ENCODE data around the gene FMNL2.

Gene FMNL2

GRCh38 chr2:152566728-152567069 is 231.7 kb downstream of the FMNL2 start:
- TF ChIP-seq EZH2 (IDR thresholded peaks at IDR 0.05; ENCODE audit: borderline replicate concordance, low read depth, low read length, severe bottlenecking) (no peak), CTCF (IDR thresholded peaks at IDR 0.05; ENCODE audit: borderline replicate concordance, extremely low read depth, low read length, poor library complexity, severe bottlenecking) (no peak)
- Histone ChIP-seq H3K27me3 (ENCODE audit: insufficient read depth, low read length, poor library complexity) (no peaks in the 10 kb centered on the region), H3K27ac (ENCODE audit: low read length) (no peak overlapping the region), H3K4me1 (ENCODE audit: insufficient read depth, low read length) (no peaks in the 10 kb centered on the region), H2AFZ (ENCODE audit: low read depth, low read length) (no peak overlapping the region), H4K20me1 (ENCODE audit: insufficient read depth, low read length) (no peaks in the 10 kb centered on the region), H3K36me3 (ENCODE audit: insufficient read depth, low read length) (no peaks in the 10 kb centered on the region), H3K9ac (ENCODE audit: low read depth, low read length) (no peak overlapping the region), H3K4me2 (ENCODE audit: insufficient read depth, low read length) (no peak overlapping the region), H3K79me2 (ENCODE audit: insufficient read depth, low read length) (no peaks in the 10 kb centered on the region), H3K9me3 (ENCODE audit: insufficient read depth, low read length, severe bottlenecking) (no peaks in the 10 kb centered on the region), H3K4me3 (ENCODE audit: low read depth in 1 of 2, low read length in 2 of 2) (no peak overlapping the region)
- no peak for DNase-seq
- no peak for ATAC-seq (ENCODE audit: insufficient read depth, low read depth)

- Histone ChIP-seq H3K4me1 (ENCODE audit: insufficient read depth, low read length) (no peaks in the 10 kb centered on the region), H3K36me3 (ENCODE audit: insufficient read depth, low read length) (no peaks in the 10 kb centered on the region), H3K9ac (ENCODE audit: low read depth, low read length) (no peak overlapping the region), H3K4me3 (ENCODE audit: low read depth in 1 of 2, low read length in 2 of 2) (no peak overlapping the region), H3K27me3 (ENCODE audit: insufficient read depth, low read length, poor library complexity) (no peaks in the 10 kb centered on the region), H3K4me2 (ENCODE audit: insufficient read depth, low read length) (no peak overlapping the region), H3K9me3 (ENCODE audit: insufficient read depth, low read length, severe bottlenecking) (no peaks in the 10 kb centered on the region), H4K20me1 (ENCODE audit: insufficient read depth, low read length) (no peaks in the 10 kb centered on the region), H2AFZ (ENCODE audit: low read depth, low read length) (no peak overlapping the region), H3K79me2 (ENCODE audit: insufficient read depth, low read length) (no peaks in the 10 kb centered on the region), H3K27ac (ENCODE audit: low read length) (no peak overlapping the region)
- no peak for ATAC-seq (ENCODE audit: insufficient read depth, low read depth)
- TF ChIP-seq EZH2 (IDR thresholded peaks at IDR 0.05; ENCODE audit: borderline replicate concordance, low read depth, low read length, severe bottlenecking): no peak
- TF ChIP-seq CTCF (IDR thresholded peaks at IDR 0.05; ENCODE audit: borderline replicate concordance, extremely low read depth, low read length, poor library complexity, severe bottlenecking): no peak
- no peak for DNase-seq
Measured at GRCh38 chr2:152568531-152568930, 233.6 kb downstream of the FMNL2 start.

GRCh38 chr2:152569186-152569585 is 234.2 kb downstream of the FMNL2 start:
- no peak for TF ChIP-seq CTCF (IDR thresholded peaks at IDR 0.05; ENCODE audit: borderline replicate concordance, extremely low read depth, low read length, poor library complexity, severe bottlenecking)
- TF ChIP-seq EZH2 (IDR thresholded peaks at IDR 0.05; ENCODE audit: borderline replicate concordance, low read depth, low read length, severe bottlenecking): no peak
- H3K27ac ChIP-seq (ENCODE audit: low read length): no peak overlapping the region
- no peak overlapping the region for H3K9ac ChIP-seq (ENCODE audit: low read depth, low read length)
- H3K4me2 ChIP-seq (ENCODE audit: insufficient read depth, low read length): no peak overlapping the region
- H2AFZ ChIP-seq (ENCODE audit: low read depth, low read length): no peak overlapping the region
- no peaks in the 10 kb centered on the region for H4K20me1 ChIP-seq (ENCODE audit: insufficient read depth, low read length)
- DNase-seq: no peak
- no peak for ATAC-seq (ENCODE audit: insufficient read depth, low read depth)
- no peaks in the 10 kb centered on the region for H3K27me3 ChIP-seq (ENCODE audit: insufficient read depth, low read length, poor library complexity)
- no peaks in the 10 kb centered on the region for H3K79me2 ChIP-seq (ENCODE audit: insufficient read depth, low read length)
- no peaks in the 10 kb centered on the region for H3K9me3 ChIP-seq (ENCODE audit: insufficient read depth, low read length, severe bottlenecking)
- H3K4me1 ChIP-seq (ENCODE audit: insufficient read depth, low read length): no peaks in the 10 kb centered on the region
- H3K4me3 ChIP-seq (ENCODE audit: low read depth in 1 of 2, low read length in 2 of 2): no peak overlapping the region
- no peaks in the 10 kb centered on the region for H3K36me3 ChIP-seq (ENCODE audit: insufficient read depth, low read length)
